ENCODE measurements around the gene DEPDC1B.

DNA sequence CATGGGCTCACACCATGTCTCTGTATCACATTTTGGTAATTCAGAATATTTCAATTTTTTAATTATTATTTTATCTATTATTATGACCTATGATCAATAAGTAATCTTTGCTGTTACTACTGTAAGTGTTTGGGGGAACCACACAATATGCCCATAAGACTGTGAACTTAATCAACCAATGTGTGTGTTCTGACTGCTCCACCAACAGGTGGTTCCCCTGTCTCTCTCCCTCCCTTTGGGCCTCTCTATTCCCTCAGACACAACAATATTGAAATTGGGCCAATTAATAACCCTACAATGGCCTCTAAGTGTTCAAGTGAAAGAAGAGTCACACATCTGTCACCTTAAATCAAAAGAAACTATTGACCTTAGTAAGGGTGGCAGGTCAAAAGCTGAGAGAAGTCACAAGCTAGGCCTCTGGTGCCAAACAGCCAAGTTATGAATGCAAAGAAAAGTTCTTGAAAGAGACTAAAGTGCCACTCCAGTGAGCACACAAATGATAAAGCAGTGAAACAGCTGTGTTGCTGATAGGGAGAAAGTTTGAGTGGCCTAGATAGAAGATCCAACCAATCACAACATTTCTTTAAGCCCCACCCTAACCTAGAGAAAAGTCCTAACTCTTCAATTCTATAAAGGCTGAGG is 88.7 kb downstream of the DEPDC1B start:
- TF ChIP-seq, protein P1, sequence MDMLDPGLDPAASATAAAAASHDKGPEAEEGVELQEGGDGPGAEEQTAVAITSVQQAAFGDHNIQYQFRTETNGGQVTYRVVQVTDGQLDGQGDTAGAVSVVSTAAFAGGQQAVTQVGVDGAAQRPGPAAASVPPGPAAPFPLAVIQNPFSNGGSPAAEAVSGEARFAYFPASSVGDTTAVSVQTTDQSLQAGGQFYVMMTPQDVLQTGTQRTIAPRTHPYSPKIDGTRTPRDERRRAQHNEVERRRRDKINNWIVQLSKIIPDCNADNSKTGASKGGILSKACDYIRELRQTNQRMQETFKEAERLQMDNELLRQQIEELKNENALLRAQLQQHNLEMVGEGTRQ (IDR thresholded peaks at IDR 0.05; ENCODE audit: low read length): no peak
- TF ChIP-seq, protein P2, sequence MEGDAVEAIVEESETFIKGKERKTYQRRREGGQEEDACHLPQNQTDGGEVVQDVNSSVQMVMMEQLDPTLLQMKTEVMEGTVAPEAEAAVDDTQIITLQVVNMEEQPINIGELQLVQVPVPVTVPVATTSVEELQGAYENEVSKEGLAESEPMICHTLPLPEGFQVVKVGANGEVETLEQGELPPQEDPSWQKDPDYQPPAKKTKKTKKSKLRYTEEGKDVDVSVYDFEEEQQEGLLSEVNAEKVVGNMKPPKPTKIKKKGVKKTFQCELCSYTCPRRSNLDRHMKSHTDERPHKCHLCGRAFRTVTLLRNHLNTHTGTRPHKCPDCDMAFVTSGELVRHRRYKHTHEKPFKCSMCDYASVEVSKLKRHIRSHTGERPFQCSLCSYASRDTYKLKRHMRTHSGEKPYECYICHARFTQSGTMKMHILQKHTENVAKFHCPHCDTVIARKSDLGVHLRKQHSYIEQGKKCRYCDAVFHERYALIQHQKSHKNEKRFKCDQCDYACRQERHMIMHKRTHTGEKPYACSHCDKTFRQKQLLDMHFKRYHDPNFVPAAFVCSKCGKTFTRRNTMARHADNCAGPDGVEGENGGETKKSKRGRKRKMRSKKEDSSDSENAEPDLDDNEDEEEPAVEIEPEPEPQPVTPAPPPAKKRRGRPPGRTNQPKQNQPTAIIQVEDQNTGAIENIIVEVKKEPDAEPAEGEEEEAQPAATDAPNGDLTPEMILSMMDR (IDR thresholded peaks at IDR 0.05; ENCODE audit: control extremely low read depth in 1 of 3, insufficient read depth in 1 of 3, low read depth in 1 of 3, low read length in 3 of 3): no peak
- TF ChIP-seq CHD2 (IDR thresholded peaks at IDR 0.05; ENCODE audit: low read length): no peak
- TF ChIP-seq YY1 (IDR thresholded peaks at IDR 0.05; ENCODE audit: low read depth, low read length): no peak
- no peak for TF ChIP-seq RAD21 (IDR thresholded peaks at IDR 0.05 in 1 of 2, conservative IDR thresholded peaks at IDR 0.05 in 1 of 2; ENCODE audit: low read depth in 2 of 2, low read length in 2 of 2)
- TF ChIP-seq RXRA (IDR thresholded peaks at IDR 0.05; ENCODE audit: insufficient read depth, low read depth, low read length): no peak
- TF ChIP-seq EZH2 (IDR thresholded peaks at IDR 0.05; ENCODE audit: low read depth, low read length, severe bottlenecking): no peak
- no peak for TF ChIP-seq POLR2A (IDR thresholded peaks at IDR 0.05; ENCODE audit: control extremely low read depth in 1 of 2, low read depth in 2 of 2, low read length in 2 of 2)
- TF ChIP-seq TEAD4 (IDR thresholded peaks at IDR 0.05; ENCODE audit: low read depth, low read length): no peak
- TF ChIP-seq EP300 (IDR thresholded peaks at IDR 0.05; ENCODE audit: borderline replicate concordance in 1 of 2, low read depth in 2 of 2, low read length in 2 of 2): no peak
- TF ChIP-seq PHF8 (conservative IDR thresholded peaks at IDR 0.05; ENCODE audit: low read depth, low read length): no peak

Measured in H1 (cell line).